ENCODE data around the gene ADGRV1.
"Not testable (repeated sequence)": the region's sequence is repeated elsewhere in the genome, so short reads cannot be mapped to it uniquely, and the experiment has no call there.

ADGRV1 gene

GRCh38 chr5:90586469-90586868 is 27.9 kb downstream of the ADGRV1 start:
- no peaks in the 10 kb centered on the region for H3K36me3 ChIP-seq (ENCODE audit: control insufficient read depth in 2 of 2, insufficient read depth in 1 of 2, low read length in 2 of 2)
- CTCF ChIA-PET: interaction anchor here (0.6 kb wide), 1 partner anchor 18 kb away, joined by 3 read pairs; no protein-coding TSS in a partner anchor
- H3K4me3 ChIP-seq (ENCODE audit: low read depth, low read length): no peak overlapping the region
- H3K9me3 ChIP-seq (ENCODE audit: control insufficient read depth, insufficient read depth, low read depth, low read length): no peaks in the 10 kb centered on the region
- H3K27ac ChIP-seq (ENCODE audit: extremely low read depth, low read depth, low read length): no peak overlapping the region
- H3K4me1 ChIP-seq (ENCODE audit: control insufficient read depth, insufficient read depth, low read length): no peaks in the 10 kb centered on the region
- no peak for TF ChIP-seq ZNF394 (tag by site-specific recombination; IDR thresholded peaks at IDR 0.05; ENCODE audit: borderline replicate concordance)
- TF ChIP-seq, protein P1, sequence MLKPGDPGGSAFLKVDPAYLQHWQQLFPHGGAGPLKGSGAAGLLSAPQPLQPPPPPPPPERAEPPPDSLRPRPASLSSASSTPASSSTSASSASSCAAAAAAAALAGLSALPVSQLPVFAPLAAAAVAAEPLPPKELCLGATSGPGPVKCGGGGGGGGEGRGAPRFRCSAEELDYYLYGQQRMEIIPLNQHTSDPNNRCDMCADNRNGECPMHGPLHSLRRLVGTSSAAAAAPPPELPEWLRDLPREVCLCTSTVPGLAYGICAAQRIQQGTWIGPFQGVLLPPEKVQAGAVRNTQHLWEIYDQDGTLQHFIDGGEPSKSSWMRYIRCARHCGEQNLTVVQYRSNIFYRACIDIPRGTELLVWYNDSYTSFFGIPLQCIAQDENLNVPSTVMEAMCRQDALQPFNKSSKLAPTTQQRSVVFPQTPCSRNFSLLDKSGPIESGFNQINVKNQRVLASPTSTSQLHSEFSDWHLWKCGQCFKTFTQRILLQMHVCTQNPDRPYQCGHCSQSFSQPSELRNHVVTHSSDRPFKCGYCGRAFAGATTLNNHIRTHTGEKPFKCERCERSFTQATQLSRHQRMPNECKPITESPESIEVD (tag by site-specific recombination; IDR thresholded peaks at IDR 0.05): 0 out of 2 replicates have a peak, but pooled peaks have one; percentile 9
- POLR2A ChIA-PET: no interaction called here

GRCh38 chr5:90590170-90590569 is 31.6 kb downstream of the ADGRV1 start:
- ChIA-PET POLR2A (no interaction called here), CTCF (interaction anchor here (0.6 kb wide), 1 partner anchor 32 kb away, joined by 4 read pairs; no protein-coding TSS in a partner anchor)
- no peaks in the 10 kb centered on the region for H3K36me3 ChIP-seq (ENCODE audit: control insufficient read depth in 2 of 2, insufficient read depth in 1 of 2, low read length in 2 of 2)
- H3K27ac ChIP-seq (ENCODE audit: extremely low read depth, low read depth, low read length): no peak overlapping the region
- no peaks in the 10 kb centered on the region for H3K9me3 ChIP-seq (ENCODE audit: control insufficient read depth, insufficient read depth, low read depth, low read length)
- no peak overlapping the region for H3K4me3 ChIP-seq (ENCODE audit: low read depth, low read length)
- H3K4me1 ChIP-seq (ENCODE audit: control insufficient read depth, insufficient read depth, low read length): no peaks in the 10 kb centered on the region
- TF ChIP-seq ZNF23 (tag by site-specific recombination; IDR thresholded peaks at IDR 0.05; ENCODE audit: borderline replicate concordance) (no peak), ZNF266 (tag by site-specific recombination; IDR thresholded peaks at IDR 0.05; ENCODE audit: low read depth) (no peak), ZBTB21 (tag by site-specific recombination; IDR thresholded peaks at IDR 0.05) (0 out of 2 replicates have a peak, but pooled peaks have one; percentile 42), BCL11A (tag by site-specific recombination; IDR thresholded peaks at IDR 0.05; ENCODE audit: low read depth) (no peak), ZNF132 (tag by site-specific recombination; IDR thresholded peaks at IDR 0.05; ENCODE audit: borderline replicate concordance) (no peak), ATF2 (tag by site-specific recombination; IDR thresholded peaks at IDR 0.05; ENCODE audit: low read depth) (peak; percentile 39; the same call in 1 of the 2 replicates), ZNF629 (tag by site-specific recombination; IDR thresholded peaks at IDR 0.05) (peak; percentile 73)

DNA sequence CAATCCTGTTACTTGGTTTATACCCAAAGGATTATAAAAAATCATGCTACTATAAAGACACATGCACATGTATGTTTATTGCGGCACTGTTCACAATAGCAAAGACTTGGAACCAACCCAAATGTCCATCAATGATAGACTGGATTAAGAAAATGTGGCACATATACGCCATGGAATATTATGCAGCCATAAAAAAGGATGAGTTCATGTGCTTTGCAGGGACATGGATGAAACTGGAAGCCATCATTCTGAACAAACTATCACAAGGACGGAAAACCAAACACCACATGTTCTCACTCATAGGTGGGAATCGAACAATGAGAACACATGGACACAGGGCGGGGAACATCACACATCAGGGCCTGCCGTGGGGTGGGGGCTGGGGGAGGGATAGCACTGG is 34.5 kb downstream of the ADGRV1 start:
- H3K27ac ChIP-seq (ENCODE audit: extremely low read depth, low read depth, low read length); H3K4me1 ChIP-seq (ENCODE audit: control insufficient read depth, insufficient read depth, low read length); H3K9me3 ChIP-seq (ENCODE audit: control insufficient read depth, insufficient read depth, low read depth, low read length); POLR2A ChIA-PET; H3K4me3 ChIP-seq (ENCODE audit: low read depth, low read length); CTCF ChIA-PET; H3K36me3 ChIP-seq (ENCODE audit: control insufficient read depth in 2 of 2, insufficient read depth in 1 of 2, low read length in 2 of 2): not testable (repeated sequence)
- TF ChIP-seq ZNF146 (tag by site-specific recombination; IDR thresholded peaks at IDR 0.05): peak; percentile 80; the same call in 1 of the 2 replicates
- TF ChIP-seq ZNF280D (tag by site-specific recombination; IDR thresholded peaks at IDR 0.05): 0 out of 2 replicates have a peak, but pooled peaks have one; percentile 33

DNA sequence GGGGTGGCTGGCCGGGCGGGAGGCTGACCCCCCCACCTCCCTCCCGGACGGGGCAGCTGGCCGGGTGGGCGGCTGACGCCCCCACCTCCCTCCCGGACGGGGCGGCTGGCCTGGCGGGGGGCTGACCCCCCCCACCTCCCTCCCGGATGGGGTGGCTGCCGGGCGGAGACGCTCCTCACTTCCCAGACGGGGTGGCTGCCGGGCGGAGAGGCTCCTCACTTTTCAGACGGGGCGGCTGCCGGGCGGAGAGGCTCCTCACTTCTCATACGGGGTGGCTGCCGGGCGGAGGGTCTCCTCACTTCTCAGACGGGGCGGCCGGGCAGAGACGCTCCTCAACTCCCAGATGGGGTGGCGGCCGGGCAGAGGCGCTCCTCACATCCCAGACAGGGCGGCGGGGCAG is 37.2 kb downstream of the ADGRV1 start:
- H3K4me1 ChIP-seq (ENCODE audit: control insufficient read depth, insufficient read depth, low read length); H3K36me3 ChIP-seq (ENCODE audit: control insufficient read depth in 2 of 2, insufficient read depth in 1 of 2, low read length in 2 of 2); H3K4me3 ChIP-seq (ENCODE audit: low read depth, low read length); POLR2A ChIA-PET; H3K9me3 ChIP-seq (ENCODE audit: control insufficient read depth, insufficient read depth, low read depth, low read length); CTCF ChIA-PET; H3K27ac ChIP-seq (ENCODE audit: extremely low read depth, low read depth, low read length): not testable (repeated sequence)
